SK-N-SH treated with all-trans-retinoic acid at 6 μM for 48 hours (cell line): ENCODE data around the gene RELT.

ENCODE experiments used
- ATAC-seq: fragments of 200-7000 bp; cut with Tn5 transposase; 3 replicates; pipeline ENCODE4 v1.9.1; 2020; ENCODE audit warnings: mild to moderate bottlenecking, moderate library complexity
- ARNTL ChIP-seq: fragments of 450-650 bp; formaldehyde crosslinking; IDR thresholded peaks from 2 replicates; pipeline ENCODE4 v1.5.0; 2020; ENCODE audit warnings: low read depth, mild to moderate bottlenecking, moderate library complexity, borderline replicate concordance
- BACH2 ChIP-seq: fragments of 250-450 bp; sonication (Bioruptor Pico); IDR thresholded peaks from 2 replicates; pipeline ENCODE4 v1.9.0; 2021; ENCODE audit warnings: mild to moderate bottlenecking, borderline replicate concordance
- CSDC2 ChIP-seq: fragments of 250-450 bp; sonication (Bioruptor Pico); IDR thresholded peaks from 2 replicates; pipeline ENCODE4 v1.5.0; 2020; ENCODE audit warnings: mild to moderate bottlenecking, moderate library complexity
- ESRRG ChIP-seq: fragments of 250-450 bp; sonication (Bioruptor Pico); IDR thresholded peaks from 2 replicates; pipeline ENCODE4 v1.6.1; 2021; ENCODE audit warnings: mild to moderate bottlenecking
- ISL1 ChIP-seq: fragments of 250-450 bp; sonication (Bioruptor Pico); IDR thresholded peaks from 2 replicates; pipeline ENCODE4 v2.1.2; 2022; ENCODE audit warnings: mild to moderate bottlenecking, moderate library complexity
- PPARA ChIP-seq: fragments of 250-450 bp; sonication (Bioruptor Pico); IDR thresholded peaks from 2 replicates; pipeline ENCODE4 v1.5.0; 2020; ENCODE audit warnings: mild to moderate bottlenecking, borderline replicate concordance
- RARB ChIP-seq: fragments of 250-450 bp; sonication (Bioruptor Pico); IDR thresholded peaks from 2 replicates; pipeline ENCODE4 v1.8.0; 2021; ENCODE audit warnings: mild to moderate bottlenecking, moderate library complexity
- SNAI2 ChIP-seq: fragments of 250-450 bp; sonication (Bioruptor Pico); IDR thresholded peaks from 2 replicates; pipeline ENCODE4 v1.5.0; 2020; ENCODE audit warnings: mild to moderate bottlenecking, moderate library complexity
- TOX ChIP-seq: fragments of 250-450 bp; sonication (Bioruptor Pico); IDR thresholded peaks from 2 replicates; pipeline ENCODE4 v1.8.0; 2021; ENCODE audit warnings: mild to moderate bottlenecking, moderate library complexity, borderline replicate concordance
- ZC3H10 ChIP-seq: fragments of 250-450 bp; sonication (Bioruptor Pico); IDR thresholded peaks from 2 replicates; pipeline ENCODE4 v1.5.1; 2021; ENCODE audit warnings: mild to moderate bottlenecking, moderate library complexity
- ZFP3 ChIP-seq: fragments of 250-450 bp; sonication (Bioruptor Pico); IDR thresholded peaks from 2 replicates; pipeline ENCODE4 v1.5.0; 2020; ENCODE audit warnings: mild to moderate bottlenecking, moderate library complexity
- ZFP30 ChIP-seq: fragments of 450-650 bp; formaldehyde crosslinking; IDR thresholded peaks from 2 replicates; pipeline ENCODE4 v1.5.0; 2022; ENCODE audit warnings: mild to moderate bottlenecking, moderate library complexity
- ZNF565 ChIP-seq: fragments of 450-650 bp; formaldehyde crosslinking; conservative IDR thresholded peaks from 2 replicates; pipeline ENCODE4 v1.5.0; 2020; ENCODE audit warnings: low read depth, mild to moderate bottlenecking, moderate library complexity
- ZNF70 ChIP-seq: fragments of 450-650 bp; formaldehyde crosslinking; IDR thresholded peaks from 2 replicates; pipeline ENCODE4 v1.5.0; 2020; ENCODE audit warnings: mild to moderate bottlenecking, moderate library complexity
- ZNF8 ChIP-seq: fragments of 450-650 bp; formaldehyde crosslinking; IDR thresholded peaks from 2 replicates; pipeline ENCODE4 v1.5.0; 2020; ENCODE audit warnings: mild to moderate bottlenecking, moderate library complexity
- TF ChIP-seq, protein P1 (sequence below): fragments of 250-450 bp; sonication (Bioruptor Pico); IDR thresholded peaks from 2 replicates; pipeline ENCODE4 v1.8.0; 2021; ENCODE audit warnings: low read depth, mild to moderate bottlenecking, moderate library complexity, borderline replicate concordance
- TF ChIP-seq, protein P2 (sequence below): fragments of 250-450 bp; sonication (Bioruptor Pico); IDR thresholded peaks from 2 replicates; pipeline ENCODE4 v1.8.0; 2020; ENCODE audit warnings: mild to moderate bottlenecking, moderate library complexity, borderline replicate concordance
- TF ChIP-seq, protein P3 (sequence below): fragments of 250-450 bp; sonication (Bioruptor Pico); IDR thresholded peaks from 2 replicates; pipeline ENCODE4 v1.5.0; 2020; ENCODE audit warnings: mild to moderate bottlenecking, moderate library complexity
- TF ChIP-seq, protein P4 (sequence below): fragments of 250-450 bp; sonication (Bioruptor Pico); IDR thresholded peaks from 2 replicates; pipeline ENCODE4 v1.5.1; 2021; ENCODE audit warnings: mild to moderate bottlenecking, moderate library complexity
- TF ChIP-seq, protein P5 (sequence below): fragments of 250-450 bp; sonication (Bioruptor Pico); IDR thresholded peaks from 2 replicates; pipeline ENCODE4 v1.5.1; 2020; ENCODE audit warnings: low read depth, mild to moderate bottlenecking, moderate library complexity

The RELT gene

DNA sequence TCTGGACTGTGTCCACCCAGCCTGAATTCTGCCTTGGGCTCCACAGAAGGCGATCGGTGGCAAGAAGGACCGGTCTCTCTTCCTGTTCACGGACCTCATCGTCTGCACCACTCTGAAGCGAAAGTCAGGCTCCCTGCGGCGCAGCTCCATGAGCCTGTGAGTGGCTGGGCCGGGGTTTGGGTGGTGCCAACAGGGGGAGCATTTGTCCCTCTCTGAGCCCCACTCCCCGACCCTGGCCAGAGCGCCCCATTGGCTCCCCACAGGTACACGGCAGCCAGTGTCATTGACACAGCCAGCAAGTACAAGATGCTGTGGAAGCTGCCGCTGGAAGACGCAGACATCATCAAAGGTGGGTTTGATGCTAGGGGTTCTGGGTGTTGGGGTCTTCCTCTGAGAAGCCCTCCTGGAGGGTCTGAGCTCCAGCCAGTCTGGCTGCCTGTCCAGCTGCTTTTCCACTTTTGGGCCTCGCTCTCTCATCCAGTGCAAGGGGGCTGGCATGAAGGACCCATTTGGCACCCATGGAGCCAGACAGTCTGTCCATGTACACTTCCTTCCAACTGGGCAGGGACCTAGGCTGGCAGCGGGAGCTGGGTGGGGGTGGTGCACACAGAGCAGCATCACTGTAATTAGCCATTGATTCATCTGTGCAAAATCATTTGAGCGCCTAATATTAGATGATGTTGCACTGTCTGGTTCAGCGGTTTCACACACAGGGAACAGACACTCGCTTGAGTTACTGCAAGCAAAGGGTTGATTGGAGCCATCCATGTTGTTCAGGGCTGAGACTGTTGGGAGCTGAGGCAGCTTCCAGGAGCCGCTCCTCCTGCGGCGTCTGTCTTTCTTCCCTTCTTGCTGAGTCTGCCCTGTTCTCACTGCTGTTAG lies 19.0 kb upstream of the RELT start (continued):
- TF ChIP-seq, protein P1, sequence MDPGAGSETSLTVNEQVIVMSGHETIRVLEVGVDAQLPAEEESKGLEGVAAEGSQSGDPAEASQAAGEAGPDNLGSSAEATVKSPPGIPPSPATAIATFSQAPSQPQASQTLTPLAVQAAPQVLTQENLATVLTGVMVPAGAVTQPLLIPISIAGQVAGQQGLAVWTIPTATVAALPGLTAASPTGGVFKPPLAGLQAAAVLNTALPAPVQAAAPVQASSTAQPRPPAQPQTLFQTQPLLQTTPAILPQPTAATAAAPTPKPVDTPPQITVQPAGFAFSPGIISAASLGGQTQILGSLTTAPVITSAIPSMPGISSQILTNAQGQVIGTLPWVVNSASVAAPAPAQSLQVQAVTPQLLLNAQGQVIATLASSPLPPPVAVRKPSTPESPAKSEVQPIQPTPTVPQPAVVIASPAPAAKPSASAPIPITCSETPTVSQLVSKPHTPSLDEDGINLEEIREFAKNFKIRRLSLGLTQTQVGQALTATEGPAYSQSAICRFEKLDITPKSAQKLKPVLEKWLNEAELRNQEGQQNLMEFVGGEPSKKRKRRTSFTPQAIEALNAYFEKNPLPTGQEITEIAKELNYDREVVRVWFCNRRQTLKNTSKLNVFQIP = no peak

DNA sequence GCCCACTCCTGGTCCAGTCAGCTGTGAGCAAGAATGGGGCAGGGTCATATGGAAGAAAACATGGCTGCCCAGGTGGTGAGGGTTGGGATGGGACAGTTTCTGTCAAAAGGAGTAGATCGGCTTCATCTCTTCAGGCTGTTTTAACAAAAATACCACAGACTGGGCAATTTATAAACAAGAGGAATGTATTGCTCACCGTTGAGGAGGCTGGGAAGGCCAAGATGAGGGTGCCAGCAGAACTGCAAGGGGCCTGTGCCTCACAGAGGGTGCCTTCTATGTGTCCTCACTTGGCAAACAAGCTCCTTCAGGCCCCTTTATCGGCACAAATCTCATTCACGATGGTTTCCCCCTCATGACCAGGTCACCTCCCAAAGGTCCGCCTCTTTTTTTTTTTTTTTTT lies 18.1 kb upstream of the RELT start:
- no peak for TF ChIP-seq ZFP3
- TF ChIP-seq ZFP30 (CRISPR knock-in tag) = no peak
- TF ChIP-seq, protein P2, sequence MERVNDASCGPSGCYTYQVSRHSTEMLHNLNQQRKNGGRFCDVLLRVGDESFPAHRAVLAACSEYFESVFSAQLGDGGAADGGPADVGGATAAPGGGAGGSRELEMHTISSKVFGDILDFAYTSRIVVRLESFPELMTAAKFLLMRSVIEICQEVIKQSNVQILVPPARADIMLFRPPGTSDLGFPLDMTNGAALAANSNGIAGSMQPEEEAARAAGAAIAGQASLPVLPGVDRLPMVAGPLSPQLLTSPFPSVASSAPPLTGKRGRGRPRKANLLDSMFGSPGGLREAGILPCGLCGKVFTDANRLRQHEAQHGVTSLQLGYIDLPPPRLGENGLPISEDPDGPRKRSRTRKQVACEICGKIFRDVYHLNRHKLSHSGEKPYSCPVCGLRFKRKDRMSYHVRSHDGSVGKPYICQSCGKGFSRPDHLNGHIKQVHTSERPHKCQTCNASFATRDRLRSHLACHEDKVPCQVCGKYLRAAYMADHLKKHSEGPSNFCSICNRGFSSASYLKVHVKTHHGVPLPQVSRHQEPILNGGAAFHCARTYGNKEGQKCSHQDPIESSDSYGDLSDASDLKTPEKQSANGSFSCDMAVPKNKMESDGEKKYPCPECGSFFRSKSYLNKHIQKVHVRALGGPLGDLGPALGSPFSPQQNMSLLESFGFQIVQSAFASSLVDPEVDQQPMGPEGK = no peak
- no peak for TF ChIP-seq ZNF565 (CRISPR knock-in tag)
- TF ChIP-seq SNAI2 (CRISPR knock-in tag) = no peak
- no peak for TF ChIP-seq PPARA (CRISPR knock-in tag)
- no peak for TF ChIP-seq RARB (CRISPR knock-in tag)
- no peak for TF ChIP-seq TOX (CRISPR knock-in tag)
- TF ChIP-seq, protein P3, sequence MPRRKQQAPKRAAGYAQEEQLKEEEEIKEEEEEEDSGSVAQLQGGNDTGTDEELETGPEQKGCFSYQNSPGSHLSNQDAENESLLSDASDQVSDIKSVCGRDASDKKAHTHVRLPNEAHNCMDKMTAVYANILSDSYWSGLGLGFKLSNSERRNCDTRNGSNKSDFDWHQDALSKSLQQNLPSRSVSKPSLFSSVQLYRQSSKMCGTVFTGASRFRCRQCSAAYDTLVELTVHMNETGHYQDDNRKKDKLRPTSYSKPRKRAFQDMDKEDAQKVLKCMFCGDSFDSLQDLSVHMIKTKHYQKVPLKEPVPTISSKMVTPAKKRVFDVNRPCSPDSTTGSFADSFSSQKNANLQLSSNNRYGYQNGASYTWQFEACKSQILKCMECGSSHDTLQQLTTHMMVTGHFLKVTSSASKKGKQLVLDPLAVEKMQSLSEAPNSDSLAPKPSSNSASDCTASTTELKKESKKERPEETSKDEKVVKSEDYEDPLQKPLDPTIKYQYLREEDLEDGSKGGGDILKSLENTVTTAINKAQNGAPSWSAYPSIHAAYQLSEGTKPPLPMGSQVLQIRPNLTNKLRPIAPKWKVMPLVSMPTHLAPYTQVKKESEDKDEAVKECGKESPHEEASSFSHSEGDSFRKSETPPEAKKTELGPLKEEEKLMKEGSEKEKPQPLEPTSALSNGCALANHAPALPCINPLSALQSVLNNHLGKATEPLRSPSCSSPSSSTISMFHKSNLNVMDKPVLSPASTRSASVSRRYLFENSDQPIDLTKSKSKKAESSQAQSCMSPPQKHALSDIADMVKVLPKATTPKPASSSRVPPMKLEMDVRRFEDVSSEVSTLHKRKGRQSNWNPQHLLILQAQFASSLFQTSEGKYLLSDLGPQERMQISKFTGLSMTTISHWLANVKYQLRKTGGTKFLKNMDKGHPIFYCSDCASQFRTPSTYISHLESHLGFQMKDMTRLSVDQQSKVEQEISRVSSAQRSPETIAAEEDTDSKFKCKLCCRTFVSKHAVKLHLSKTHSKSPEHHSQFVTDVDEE (CRISPR knock-in tag) = no peak
- no peak for TF ChIP-seq CSDC2 (CRISPR knock-in tag)
- TF ChIP-seq ZNF8 (CRISPR knock-in tag) = no peak
- no peak for TF ChIP-seq ZNF70
- TF ChIP-seq, protein P4, sequence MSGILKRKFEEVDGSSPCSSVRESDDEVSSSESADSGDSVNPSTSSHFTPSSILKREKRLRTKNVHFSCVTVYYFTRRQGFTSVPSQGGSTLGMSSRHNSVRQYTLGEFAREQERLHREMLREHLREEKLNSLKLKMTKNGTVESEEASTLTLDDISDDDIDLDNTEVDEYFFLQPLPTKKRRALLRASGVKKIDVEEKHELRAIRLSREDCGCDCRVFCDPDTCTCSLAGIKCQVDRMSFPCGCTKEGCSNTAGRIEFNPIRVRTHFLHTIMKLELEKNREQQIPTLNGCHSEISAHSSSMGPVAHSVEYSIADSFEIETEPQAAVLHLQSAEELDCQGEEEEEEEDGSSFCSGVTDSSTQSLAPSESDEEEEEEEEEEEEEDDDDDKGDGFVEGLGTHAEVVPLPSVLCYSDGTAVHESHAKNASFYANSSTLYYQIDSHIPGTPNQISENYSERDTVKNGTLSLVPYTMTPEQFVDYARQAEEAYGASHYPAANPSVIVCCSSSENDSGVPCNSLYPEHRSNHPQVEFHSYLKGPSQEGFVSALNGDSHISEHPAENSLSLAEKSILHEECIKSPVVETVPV (CRISPR knock-in tag) = no peak
- TF ChIP-seq ZC3H10 (CRISPR knock-in tag) = no peak
- TF ChIP-seq, protein P5, sequence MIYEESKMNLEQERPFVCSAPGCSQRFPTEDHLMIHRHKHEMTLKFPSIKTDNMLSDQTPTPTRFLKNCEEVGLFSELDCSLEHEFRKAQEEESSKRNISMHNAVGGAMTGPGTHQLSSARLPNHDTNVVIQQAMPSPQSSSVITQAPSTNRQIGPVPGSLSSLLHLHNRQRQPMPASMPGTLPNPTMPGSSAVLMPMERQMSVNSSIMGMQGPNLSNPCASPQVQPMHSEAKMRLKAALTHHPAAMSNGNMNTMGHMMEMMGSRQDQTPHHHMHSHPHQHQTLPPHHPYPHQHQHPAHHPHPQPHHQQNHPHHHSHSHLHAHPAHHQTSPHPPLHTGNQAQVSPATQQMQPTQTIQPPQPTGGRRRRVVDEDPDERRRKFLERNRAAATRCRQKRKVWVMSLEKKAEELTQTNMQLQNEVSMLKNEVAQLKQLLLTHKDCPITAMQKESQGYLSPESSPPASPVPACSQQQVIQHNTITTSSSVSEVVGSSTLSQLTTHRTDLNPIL (CRISPR knock-in tag) = no peak
- no peak for TF ChIP-seq ARNTL (CRISPR knock-in tag)
- no peak for TF ChIP-seq ESRRG (CRISPR knock-in tag)
- TF ChIP-seq BACH2 (CRISPR knock-in tag) = no peak
- TF ChIP-seq, protein P1 = no peak
- TF ChIP-seq ISL1 (CRISPR knock-in tag) = no peak
- TF ChIP-seq, all 23 proteins: peak for 0
- ATAC-seq = no peak
